Stimulated activated CD4-positive, alpha-beta T cell treated with anti-CD3 and anti-CD28 coated beads, TNF-alpha, amount 100 ng/mL, for 48 hours (primary cell): ENCODE data around the gene ATXN3.
A peak's percentile ranks its signal among the peaks of the same experiment; 100 is the strongest.
"Not testable (repeated sequence)": the region's sequence is repeated elsewhere in the genome, so short reads cannot be mapped to it uniquely, and the experiment has no call there.

Experiments used
- DNase-seq, 3 donors: peaks; one replicate each; pipeline ENCODE4 v3.0.0-alpha.2; 2020; ENCODE audit warnings: low read depth in 3 of 3

The ATXN3 gene

DNA sequence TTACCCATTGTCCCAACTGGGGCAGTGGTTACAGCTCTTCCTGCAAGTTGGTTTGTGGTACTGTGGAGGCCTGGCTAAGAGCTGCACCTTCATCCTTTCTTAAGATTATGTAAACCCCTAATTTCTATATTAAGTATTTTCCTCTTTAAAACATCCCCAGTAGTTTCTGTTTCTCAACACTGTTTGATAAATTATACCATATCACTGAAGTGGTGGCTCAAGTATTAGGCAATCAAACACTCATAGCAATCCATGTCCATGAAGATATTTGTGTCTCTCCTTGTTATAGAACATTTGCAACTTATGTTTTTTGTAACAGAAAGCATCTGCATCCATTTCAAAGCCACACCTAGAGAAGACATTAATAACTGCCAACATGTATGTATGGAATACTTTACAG is 31.8 kb downstream of the ATXN3 start:
- no peak for DNase-seq

GRCh38 chr14:92058006-92058917 is 48.1 kb downstream of the ATXN3 start:
- DNase-seq = no peak

- DNase-seq = no peak
Measured at GRCh38 chr14:92049781-92050180, 56.6 kb downstream of the ATXN3 start.

GRCh38 chr14:92049221-92049620 is 57.2 kb downstream of the ATXN3 start:
- DNase-seq = not testable (repeated sequence)

GRCh38 chr14:92045904-92046303 is 60.5 kb downstream of the ATXN3 start:
- not testable (repeated sequence) for DNase-seq

DNA sequence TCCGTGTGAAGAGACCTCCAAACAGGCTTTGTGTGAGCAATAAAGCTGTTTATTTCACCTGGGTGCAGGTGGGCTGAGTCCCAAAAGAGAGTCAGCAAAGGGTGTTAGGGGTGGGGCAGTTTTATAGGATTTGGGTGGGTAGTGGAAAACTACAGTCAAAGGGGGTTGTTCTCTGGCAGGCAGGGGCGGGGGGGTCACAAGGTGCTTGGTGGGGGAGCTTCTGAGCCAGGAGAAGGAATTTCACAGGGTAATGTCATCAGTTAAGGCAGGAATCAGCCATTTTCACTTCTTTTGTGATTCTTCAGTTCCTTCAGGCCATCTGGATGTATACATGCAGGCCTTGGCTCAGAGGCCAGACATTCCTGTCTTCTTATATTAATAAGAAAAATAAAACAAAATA is 64.6 kb downstream of the ATXN3 start:
- not testable (repeated sequence) for DNase-seq

GRCh38 chr14:92041203-92041602 is 65.2 kb downstream of the ATXN3 start:
- DNase-seq = no peak

DNA sequence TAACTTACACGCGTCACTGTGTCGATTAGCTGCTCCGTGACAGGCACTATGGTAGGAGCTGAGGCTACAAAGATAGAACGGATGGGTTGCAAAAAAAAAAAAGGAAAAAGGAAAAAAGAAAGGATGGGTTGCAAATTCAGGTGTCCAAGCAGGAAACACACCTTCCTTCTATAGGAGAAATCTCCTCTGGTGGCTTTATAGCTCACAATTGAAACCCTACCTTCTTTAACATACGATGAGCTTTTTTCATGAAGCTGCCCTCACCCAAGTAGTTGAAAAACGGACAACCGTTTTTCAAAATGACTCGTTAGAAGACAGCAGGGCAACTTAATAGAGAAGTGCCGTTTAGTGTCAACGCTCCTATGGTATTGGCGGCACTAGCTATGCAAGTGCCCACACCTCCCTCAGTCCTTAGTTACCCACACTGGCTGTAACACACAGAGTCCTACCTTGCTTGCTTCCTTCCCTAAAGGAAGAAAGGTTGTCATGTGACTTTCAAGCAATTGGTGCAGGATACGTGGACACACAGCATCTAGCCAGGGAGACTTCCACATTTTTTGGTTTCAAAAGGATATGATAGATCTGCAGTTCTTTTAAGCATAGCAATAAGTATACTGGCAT is 65.8 kb downstream of the ATXN3 start:
- no peak for DNase-seq

DNA sequence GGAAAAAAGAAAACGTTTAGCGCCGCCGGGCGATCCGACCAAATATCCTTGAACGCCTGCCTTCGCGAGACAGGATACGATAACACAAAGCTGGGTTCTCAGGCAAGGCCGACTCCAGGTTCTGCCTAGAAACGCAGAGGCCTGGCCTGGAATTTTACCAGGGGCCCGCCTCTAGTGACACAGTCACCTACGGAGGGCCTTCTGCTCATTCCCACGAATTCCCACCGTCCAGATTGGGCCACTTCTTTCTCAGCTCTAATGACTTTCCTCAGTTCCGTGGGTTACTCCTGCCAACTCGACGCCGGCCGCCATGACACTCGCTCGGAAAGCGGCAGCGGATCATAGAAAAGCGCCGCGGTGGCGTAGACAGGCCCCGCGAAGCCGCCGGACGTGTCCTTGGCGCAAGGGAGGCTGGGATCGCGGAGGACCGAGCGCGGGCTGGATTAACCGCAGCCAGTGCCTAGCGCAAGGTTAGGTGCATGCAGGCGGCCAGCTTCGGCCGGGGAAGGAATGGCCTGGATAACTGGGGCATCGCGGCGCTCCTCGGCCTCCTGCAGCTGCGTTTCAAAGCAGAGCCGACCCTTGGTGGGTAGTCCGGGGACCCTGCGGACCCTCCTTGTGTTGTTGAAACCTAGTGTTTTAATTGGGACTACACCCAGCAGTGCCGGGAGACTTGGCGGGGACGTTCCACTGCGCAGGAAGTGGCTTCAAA is 66.5 kb downstream of the ATXN3 start, which contains the start of gene TRIP11:
Gene TRIP11, minus strand, starts transcription at position 341 of the 712 bp plus-strand sequence. CDS start 374 bp downstream, outside the sequence.
- DNase-seq = peak; percentile 87 to 92 (median 89)

- DNase-seq = peak in 2 of 3 donors; percentile 4 to 10
Measured at GRCh38 chr14:92039063-92039718, 67.2 kb downstream of the ATXN3 start.

GRCh38 chr14:92037989-92038388 is 68.4 kb downstream of the ATXN3 start:
- DNase-seq = no peak

DNA sequence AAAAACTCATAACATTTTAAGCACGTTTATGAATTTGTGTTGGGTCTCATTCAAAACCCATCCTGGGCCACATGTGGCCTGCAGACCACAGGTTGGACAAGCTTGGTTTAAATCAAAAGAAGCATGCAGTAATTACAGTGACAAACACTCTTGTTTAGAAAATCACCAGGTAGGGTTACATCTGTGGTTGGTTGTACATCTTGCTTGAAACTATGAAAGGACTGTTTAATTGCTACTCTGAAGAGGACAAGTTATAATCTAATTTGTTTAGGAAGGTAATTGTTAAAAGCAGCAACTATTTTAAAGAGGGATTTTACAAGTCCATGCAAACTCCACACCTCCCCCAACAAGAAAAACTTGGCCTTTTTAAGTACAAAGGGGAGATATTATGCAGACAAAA is 70.5 kb downstream of the ATXN3 start:
- no peak for DNase-seq

DNA sequence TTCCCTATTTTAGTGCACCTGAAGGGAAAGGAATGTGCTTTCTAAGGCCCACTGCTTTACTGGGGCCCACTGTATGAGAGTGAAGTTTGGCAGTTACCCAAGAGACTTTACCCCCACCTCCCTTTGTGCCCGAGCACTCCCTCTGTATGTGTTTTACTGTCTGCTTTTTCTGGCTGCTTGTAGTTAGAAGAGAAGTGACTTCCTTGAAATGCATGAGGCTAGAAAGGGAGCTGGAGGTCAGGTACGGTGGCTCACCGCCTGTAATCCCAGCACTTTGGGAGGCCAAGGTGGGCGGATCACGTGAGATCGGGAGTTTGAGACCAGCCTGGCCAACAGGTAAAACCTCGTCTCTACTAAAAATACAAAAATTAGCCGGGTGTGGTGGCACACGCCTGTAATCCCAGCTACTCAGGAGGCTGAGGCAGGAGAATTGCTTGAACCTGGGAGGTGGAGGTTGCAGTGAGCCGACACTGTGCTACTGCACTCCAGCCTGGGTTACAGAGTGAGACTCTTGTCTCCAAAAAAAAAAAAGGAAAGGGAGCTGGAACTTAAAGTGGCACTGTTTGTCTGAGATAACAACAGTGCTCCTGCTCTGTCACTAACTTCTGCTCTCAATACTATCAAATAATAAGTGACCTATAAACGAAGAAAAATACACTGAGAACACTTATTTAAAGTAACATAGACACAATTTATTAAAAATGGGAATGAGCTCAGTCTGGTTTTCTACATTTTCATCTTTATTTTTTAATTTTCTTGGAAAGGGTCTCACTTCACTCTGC is 72.3 kb downstream of the ATXN3 start:
- DNase-seq = no peak

DNA sequence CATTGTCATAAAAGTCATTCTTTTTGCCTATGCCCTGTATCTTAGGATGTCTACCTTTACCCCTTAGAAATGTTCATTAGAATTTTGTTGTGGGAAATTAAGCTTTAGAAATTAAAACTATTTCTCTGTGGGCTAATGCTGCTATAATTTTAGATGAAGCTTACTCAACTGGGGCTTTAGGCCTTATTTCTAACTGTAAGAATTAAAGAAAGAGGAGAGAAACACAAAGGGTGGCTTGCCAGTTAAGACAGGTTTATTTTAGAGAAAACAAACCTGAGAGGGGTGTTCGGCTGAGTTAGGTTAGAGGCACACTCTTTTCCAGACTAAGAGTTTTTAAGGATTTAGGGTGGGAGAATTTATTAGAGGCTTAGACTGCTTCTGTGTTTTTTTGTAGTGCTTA is 72.9 kb downstream of the ATXN3 start:
- no peak for DNase-seq

- no peak for DNase-seq
Measured at GRCh38 chr14:92026548-92027190, 79.7 kb downstream of the ATXN3 start.

GRCh38 chr14:92022036-92022435 is 84.3 kb downstream of the ATXN3 start:
- no peak for DNase-seq

- DNase-seq = no peak
Measured at GRCh38 chr14:92021523-92021922, 84.9 kb downstream of the ATXN3 start.

DNA sequence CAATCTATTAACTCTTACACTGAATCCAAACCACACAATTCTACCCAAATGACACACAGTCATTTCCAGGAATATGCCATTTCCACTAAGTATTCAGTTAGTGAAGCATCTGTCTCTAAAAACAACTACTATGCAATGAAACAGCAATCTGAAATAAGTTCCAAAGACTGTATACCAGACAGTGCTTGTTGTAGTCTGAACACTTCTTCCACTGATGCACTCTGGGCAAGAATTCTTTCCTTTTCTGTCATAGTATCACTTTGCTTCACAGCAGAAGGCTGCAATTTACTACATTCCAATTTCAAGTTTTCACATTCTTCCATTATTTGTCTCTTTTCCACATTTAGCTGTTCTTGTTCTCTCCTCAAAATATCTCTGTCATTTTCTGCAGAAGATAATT is 92.3 kb downstream of the ATXN3 start:
- DNase-seq = no peak

- no peak for DNase-seq
Measured at GRCh38 chr14:92012121-92012748, 94.1 kb downstream of the ATXN3 start.

- no peak for DNase-seq
Measured at GRCh38 chr14:92010644-92011043, 95.7 kb downstream of the ATXN3 start.
